Mesendoderm (in vitro differentiated cells): Measurements from ENCODE around the gene MEIOB.

Experiments used
- DNase-seq: peaks from one replicate; pipeline ENCODE4 v3.0.0; 2013
- H2AK5ac ChIP-seq: 2 replicates; pipeline ENCODE4 v1.6.1; 2013; ENCODE audit warnings: low read length, inconsistent platforms
- H2BK120ac ChIP-seq: 2 replicates; pipeline ENCODE4 v1.6.1; 2013; ENCODE audit warnings: low read depth, mild to moderate bottlenecking, low read length, moderate library complexity, mixed read lengths
- H2BK15ac ChIP-seq: replicated peaks from 2 replicates; pipeline ENCODE4 v1.6.1; 2013; ENCODE audit warnings: low read depth, mild to moderate bottlenecking, moderate library complexity
- H2BK5ac ChIP-seq: 2 replicates; pipeline ENCODE4 v1.6.1; 2013; ENCODE audit warnings: low read length, inconsistent platforms
- H3K18ac ChIP-seq: 2 replicates; pipeline ENCODE4 v1.6.1; 2013; ENCODE audit warnings: mild to moderate bottlenecking, low read length, mixed read lengths
- H3K23ac ChIP-seq: one replicate; pipeline ENCODE4 v1.6.1; 2013; ENCODE audit warnings: low read length
- H3K27ac ChIP-seq: 2 replicates; pipeline ENCODE4 v1.5.1; 2013; ENCODE audit warnings: low read depth, mild to moderate bottlenecking, inconsistent platforms, low read length, moderate library complexity
- H3K27me3 ChIP-seq: 2 replicates; pipeline ENCODE4 v1.6.1; 2013; ENCODE audit warnings: low read length, control low read depth, mild to moderate bottlenecking, inconsistent platforms; ENCODE audit not compliant: insufficient read depth, poor library complexity
- H3K36me3 ChIP-seq: 2 replicates; pipeline ENCODE4 v1.6.1; 2013; ENCODE audit warnings: low read length, inconsistent platforms; ENCODE audit not compliant: control insufficient read depth, insufficient read depth
- H3K4ac ChIP-seq: one replicate; pipeline ENCODE4 v1.6.1; 2013; ENCODE audit warnings: low read depth, mild to moderate bottlenecking, low read length, moderate library complexity
- H3K4me1 ChIP-seq: 2 replicates; pipeline ENCODE4 v1.6.1; 2013; ENCODE audit warnings: low read depth, low read length, inconsistent platforms; ENCODE audit not compliant: control insufficient read depth
- H3K4me2 ChIP-seq: 2 replicates; pipeline ENCODE4 v1.6.1; 2013; ENCODE audit warnings: low read length
- H3K4me3 ChIP-seq: 2 replicates; pipeline ENCODE4 v1.5.1; 2013; ENCODE audit warnings: mild to moderate bottlenecking, low read length
- H3K56ac ChIP-seq: one replicate; pipeline ENCODE4 v1.6.1; 2013; ENCODE audit warnings: low read length
- H3K79me1 ChIP-seq: 2 replicates; pipeline ENCODE4 v1.6.1; 2013; ENCODE audit warnings: low read length, inconsistent platforms
- H3K79me2 ChIP-seq: 2 replicates; pipeline ENCODE4 v1.6.1; 2013; ENCODE audit warnings: mild to moderate bottlenecking, low read length; ENCODE audit not compliant: control insufficient read depth, insufficient read depth
- H3K9ac ChIP-seq: 2 replicates; pipeline ENCODE4 v1.6.1; 2013; ENCODE audit warnings: low read length, inconsistent platforms
- H4K5ac ChIP-seq: one replicate; pipeline ENCODE4 v1.6.1; 2013; ENCODE audit warnings: low read length
- H4K8ac ChIP-seq: one replicate; pipeline ENCODE4 v1.6.1; 2013; ENCODE audit warnings: low read depth, mild to moderate bottlenecking, control low read depth, low read length, moderate library complexity
- WGBS: extraction: QIAGEN DNeasy Blood & Tissue Kit; methylation state at CpG from one replicate; pipeline ENCODE4 v1.1.7; 2013; ENCODE audit warnings: low lambda C conversion rate, missing lambda C conversion rate; ENCODE audit not compliant: insufficient coverage; ENCODE audit errors: extremely low coverage; 5-methylcytosine and 5-hydroxymethylcytosine counted together

Gene MEIOB

GRCh38 chr16:1793578-1794220 lies 78.3 kb downstream of the MEIOB start, which contains the start of gene IGFALS:
Gene IGFALS, minus strand, starts transcription at chr16:1793705. Its CDS starts 53 bp downstream, at chr16:1793652.
- Histone ChIP-seq H2AK5ac (no peak within 1 kb of the TSS), H4K8ac (no peak within 1 kb of the TSS), H3K23ac (no peak within 1 kb of the TSS), H3K4ac (no peak within 1 kb of the TSS), H3K4me2 (no peak within 1 kb of the TSS), H3K4me3 (no peak within 1 kb of the TSS), H3K9ac (no peak within 1 kb of the TSS), H2BK120ac (no peak within 1 kb of the TSS), H4K5ac (no peak within 1 kb of the TSS), H2BK15ac (no peak within 1 kb of the TSS), H2BK5ac (no peak within 1 kb of the TSS), H3K27me3 (no peaks in the 10 kb centered on the region), H3K27ac (no peak within 1 kb of the TSS), H3K18ac (no peak within 1 kb of the TSS), H3K79me2 (no peaks in the 10 kb centered on the region), H3K56ac (no peak within 1 kb of the TSS), H3K79me1 (no peaks in the 10 kb centered on the region), H3K36me3 (no peaks in the 10 kb centered on the region), H3K4me1 (no peaks in the 10 kb centered on the region)
- WGBS, result no CpG with 5 or more reads among the region's 28 CpGs
- DNase-seq, result no peak

- no CpG with 5 or more reads among the region's 33 CpGs for WGBS
- no peak overlapping the region for H3K9ac ChIP-seq
Measured at GRCh38 chr16:1792836-1793577, 79.0 kb downstream of the MEIOB start.

GRCh38 chr16:1791943-1792812 lies 79.8 kb downstream of the MEIOB start:
- H3K4ac ChIP-seq, result no peak overlapping the region
- no peak overlapping the region for H3K4me2 ChIP-seq
- DNase-seq, result no peak
- WGBS, result no CpG with 5 or more reads among the region's 59 CpGs
- H4K5ac ChIP-seq, result no peak overlapping the region
- H3K4me1 ChIP-seq, result no peaks in the 10 kb centered on the region
- H3K18ac ChIP-seq, result no peak overlapping the region
- no peak overlapping the region for H3K9ac ChIP-seq
- no peak overlapping the region for H3K27ac ChIP-seq
- H3K79me2 ChIP-seq, result no peaks in the 10 kb centered on the region
- no peaks in the 10 kb centered on the region for H3K27me3 ChIP-seq
- H2AK5ac ChIP-seq, result no peak overlapping the region
- H3K79me1 ChIP-seq, result peaks cover 2% of the 10 kb centered on the region
- no peak overlapping the region for H3K56ac ChIP-seq
- no peak overlapping the region for H2BK120ac ChIP-seq
- no peak overlapping the region for H2BK5ac ChIP-seq
- H3K4me3 ChIP-seq, result no peak overlapping the region
- no peak overlapping the region for H3K23ac ChIP-seq
- H2BK15ac ChIP-seq, result no peak overlapping the region
- no peak overlapping the region for H4K8ac ChIP-seq
- no peaks in the 10 kb centered on the region for H3K36me3 ChIP-seq

More at GRCh38 chr16:1792836-1793577, 79.0 kb downstream of the MEIOB start:
- no peak overlapping the region for H3K4me3 ChIP-seq
- H4K5ac ChIP-seq, result no peak overlapping the region
- H3K18ac ChIP-seq, result no peak overlapping the region
- H3K4ac ChIP-seq, result no peak overlapping the region
- H3K79me2 ChIP-seq, result no peaks in the 10 kb centered on the region
- H3K23ac ChIP-seq, result no peak overlapping the region
- no peak overlapping the region for H3K56ac ChIP-seq
- H3K79me1 ChIP-seq, result no peaks in the 10 kb centered on the region
- H4K8ac ChIP-seq, result no peak overlapping the region
- DNase-seq, result no peak
- H3K27ac ChIP-seq, result no peak overlapping the region
- no peak overlapping the region for H2BK5ac ChIP-seq
- no peak overlapping the region for H2BK120ac ChIP-seq
- H3K36me3 ChIP-seq, result no peaks in the 10 kb centered on the region
- no peak overlapping the region for H3K4me2 ChIP-seq
- H2AK5ac ChIP-seq, result no peak overlapping the region
- H2BK15ac ChIP-seq, result no peak overlapping the region
- H3K4me1 ChIP-seq, result no peaks in the 10 kb centered on the region
- H3K27me3 ChIP-seq, result no peaks in the 10 kb centered on the region

GRCh38 chr16:1791256-1791942 lies 80.6 kb downstream of the MEIOB start:
- no peak overlapping the region for H2BK120ac ChIP-seq
- H3K4me1 ChIP-seq, result no peaks in the 10 kb centered on the region
- H3K27ac ChIP-seq, result no peak overlapping the region
- peaks cover 4% of the 10 kb centered on the region for H3K79me1 ChIP-seq
- no peak overlapping the region for H3K4ac ChIP-seq
- H3K4me2 ChIP-seq, result no peak overlapping the region
- DNase-seq, result no peak
- no peaks in the 10 kb centered on the region for H3K27me3 ChIP-seq
- H3K36me3 ChIP-seq, result peaks cover 2% of the 10 kb centered on the region
- no peak overlapping the region for H3K56ac ChIP-seq
- H3K18ac ChIP-seq, result no peak overlapping the region
- H3K79me2 ChIP-seq, result peaks cover 3% of the 10 kb centered on the region
- WGBS, result no CpG with 5 or more reads among the region's 53 CpGs
- no peak overlapping the region for H2AK5ac ChIP-seq
- no peak overlapping the region for H4K8ac ChIP-seq
- H4K5ac ChIP-seq, result no peak overlapping the region
- H2BK15ac ChIP-seq, result no peak overlapping the region
- H3K9ac ChIP-seq, result no peak overlapping the region
- no peak overlapping the region for H2BK5ac ChIP-seq
- H3K4me3 ChIP-seq, result no peak overlapping the region
- H3K23ac ChIP-seq, result no peak overlapping the region

- Histone ChIP-seq H4K8ac (no peak overlapping the region), H3K4me3 (no peak overlapping the region), H3K4me2 (no peak overlapping the region), H3K23ac (no peak overlapping the region), H3K27me3 (no peaks in the 10 kb centered on the region), H3K4me1 (no peaks in the 10 kb centered on the region), H3K56ac (no peak overlapping the region), H4K5ac (no peak overlapping the region), H2AK5ac (no peak overlapping the region), H3K9ac (no peak overlapping the region), H3K79me1 (peaks cover 6% of the 10 kb centered on the region), H3K36me3 (peaks cover 2% of the 10 kb centered on the region), H3K18ac (no peak overlapping the region), H3K79me2 (peaks cover 5% of the 10 kb centered on the region), H2BK120ac (no peak overlapping the region), H2BK15ac (no peak overlapping the region), H3K4ac (no peak overlapping the region), H3K27ac (no peak overlapping the region), H2BK5ac (no peak overlapping the region)
- WGBS, result no CpG with 5 or more reads among the region's 44 CpGs
- DNase-seq, result no peak
Measured at GRCh38 chr16:1790611-1791255, 81.2 kb downstream of the MEIOB start.
